HG02798 (cell line): ENCODE data around the gene MYEF2.

ENCODE experiments used
- ATAC-seq: cut with Tn5 transposase; IDR thresholded peaks from one replicate; pipeline ENCODE4 v1.9.1; 2021; ENCODE audit warnings: mild to moderate bottlenecking; ENCODE audit not compliant: unreplicated experiment, poor library complexity

MYEF2 gene

GRCh38 chr15:48147358-48147757, 30.7 kb downstream of the MYEF2 start:
- ATAC-seq: no peak

DNA sequence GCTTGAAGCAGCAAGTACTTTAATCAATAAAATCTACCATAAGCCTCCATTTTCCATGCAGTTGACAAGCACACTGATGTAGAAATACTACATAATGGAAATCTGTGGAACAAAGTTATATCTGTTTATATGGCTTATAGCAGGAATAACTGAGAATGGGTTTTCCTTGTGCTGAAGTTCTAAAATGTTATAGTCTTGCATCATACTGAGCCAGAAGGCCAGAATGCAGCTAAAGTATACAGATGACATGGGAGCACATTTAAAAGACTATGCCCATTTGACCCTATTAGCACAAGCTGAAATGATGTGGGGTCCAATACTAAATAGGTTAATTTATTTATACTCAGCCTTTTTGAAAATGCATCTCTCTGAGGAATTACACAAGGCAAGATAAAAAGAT, 32.2 kb downstream of the MYEF2 start:
- ATAC-seq: no peak

GRCh38 chr15:48144889-48145288, 33.2 kb downstream of the MYEF2 start:
- ATAC-seq: peak; percentile 47

DNA sequence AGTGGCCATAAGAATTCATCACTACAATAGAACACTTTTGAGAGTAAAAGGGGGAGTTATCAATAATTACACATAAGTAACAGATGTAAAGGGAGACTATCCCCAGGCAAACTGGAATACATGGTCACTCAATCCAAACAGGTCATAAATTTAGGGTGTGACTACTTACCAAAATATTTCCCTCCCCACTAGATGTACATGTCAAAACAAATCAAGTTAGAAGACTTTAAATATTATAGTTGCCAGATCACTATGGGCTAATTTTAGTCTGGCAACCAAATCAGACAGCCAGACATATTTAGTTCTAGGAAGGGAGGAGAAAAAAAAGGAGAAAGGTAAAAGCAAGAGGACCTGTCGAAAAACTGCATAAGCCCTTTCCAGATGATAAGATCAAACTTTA, 34.2 kb downstream of the MYEF2 start:
- no peak for ATAC-seq

DNA sequence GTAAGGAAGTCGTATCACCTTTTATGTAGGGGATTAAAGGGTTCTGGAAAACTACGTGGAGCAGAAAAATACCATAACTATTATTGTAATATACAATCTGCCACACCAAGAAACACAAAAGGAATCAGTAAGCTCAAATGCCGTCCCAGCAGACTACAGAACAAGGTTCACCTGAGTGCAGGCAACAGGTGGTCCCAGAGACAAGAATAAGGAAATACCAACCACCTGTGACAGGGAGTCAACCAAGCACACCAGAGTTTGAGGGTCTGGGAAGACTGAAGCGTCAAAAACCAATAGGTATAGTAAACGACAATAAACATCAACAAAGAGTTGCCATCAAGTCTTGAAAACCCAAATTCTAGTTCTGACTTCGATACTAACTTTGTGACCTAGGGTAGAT, 45.2 kb downstream of the MYEF2 start:
- ATAC-seq: no peak

DNA sequence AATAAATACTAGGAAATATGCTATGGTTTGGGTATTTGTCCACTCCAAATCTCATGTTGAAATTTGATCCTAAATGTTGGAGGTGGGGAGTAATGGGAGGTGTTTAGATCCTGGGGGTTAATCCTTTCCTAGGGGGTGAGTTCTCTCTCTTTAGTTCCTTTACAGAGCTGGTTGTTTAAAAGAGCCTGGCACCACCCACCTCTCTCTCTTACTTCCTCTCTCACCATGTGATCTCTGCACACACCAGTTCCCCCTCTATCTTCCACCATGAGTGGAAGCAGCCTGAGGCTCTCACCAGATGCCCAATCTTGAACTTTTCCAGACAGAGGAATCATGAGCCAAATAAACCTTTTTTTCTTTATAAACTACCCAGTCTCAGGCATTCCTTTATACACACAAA, 46.8 kb downstream of the MYEF2 start:
- no peak for ATAC-seq

GRCh38 chr15:48126667-48127355, 51.3 kb downstream of the MYEF2 start:
- ATAC-seq: no peak

DNA sequence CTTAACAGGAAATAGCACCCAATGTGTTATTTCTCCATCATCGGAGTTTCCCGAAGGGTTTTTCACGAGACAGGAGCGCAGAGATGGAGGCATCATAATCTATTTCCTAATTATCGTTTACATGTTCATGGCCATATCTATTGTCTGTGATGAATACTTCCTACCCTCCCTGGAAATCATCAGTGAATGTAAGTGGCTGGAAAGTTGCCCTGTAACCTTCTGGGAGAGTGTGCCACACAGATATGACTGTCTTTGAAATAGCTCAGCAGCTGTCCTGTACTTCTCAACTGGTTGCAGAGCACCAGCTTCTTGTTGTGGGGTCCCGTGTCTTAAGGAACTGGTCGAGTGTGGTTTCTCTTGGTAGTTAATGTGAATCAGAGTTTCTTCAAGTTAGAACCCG, 56.2 kb downstream of the MYEF2 start:
- no peak for ATAC-seq

DNA sequence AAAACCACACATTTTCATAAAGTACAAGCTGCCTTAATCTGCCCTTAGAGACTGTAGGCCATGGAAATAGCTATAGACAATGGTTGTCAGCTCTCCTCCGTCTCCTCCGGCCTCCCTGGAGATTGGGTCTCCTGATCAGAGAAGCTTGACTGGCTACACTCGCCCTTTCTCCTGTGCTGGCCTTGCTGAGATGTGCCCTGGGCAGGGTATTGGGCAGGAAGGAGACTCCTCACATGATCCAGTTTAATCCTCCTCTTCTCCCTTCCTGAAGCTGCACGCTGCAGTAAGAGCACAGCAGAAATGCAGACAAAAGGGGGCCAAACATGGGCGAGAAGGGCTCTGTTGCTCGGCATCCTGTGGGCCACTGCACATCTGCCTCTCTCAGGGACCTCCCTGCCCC, 57.4 kb downstream of the MYEF2 start, which contains the start of gene SLC24A5:
SLC24A5 (plus strand) TSS at position 246 of the 400 bp plus-strand sequence; CDS start at position 301, 55 bp downstream.
- ATAC-seq: no peak

GRCh38 chr15:48119277-48119676, 58.8 kb downstream of the MYEF2 start:
- no peak for ATAC-seq

DNA sequence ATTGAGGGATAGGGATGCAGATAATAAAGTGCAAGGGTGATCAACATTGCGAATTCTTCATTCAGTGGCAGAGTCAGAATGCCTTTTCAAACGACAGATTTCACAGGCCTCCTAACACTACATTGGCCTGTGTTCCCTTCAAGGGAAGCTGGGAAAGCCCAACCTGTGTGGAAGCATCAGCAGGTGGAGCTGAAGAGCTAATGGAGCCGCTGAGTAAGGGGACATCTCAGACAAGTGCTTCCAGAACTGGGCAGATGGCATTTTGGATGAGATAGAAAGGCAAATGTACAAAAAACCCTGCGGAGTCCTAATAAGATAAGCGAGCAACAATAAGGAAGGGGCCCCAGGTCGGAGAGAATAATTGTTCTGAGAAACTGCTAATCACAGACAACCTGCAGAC, 65.9 kb downstream of the MYEF2 start:
- no peak for ATAC-seq

GRCh38 chr15:48109856-48110531, 68.1 kb downstream of the MYEF2 start:
- ATAC-seq: no peak

- no peak for ATAC-seq
Observed at GRCh38 chr15:48109212-48109611, 68.9 kb downstream of the MYEF2 start.

DNA sequence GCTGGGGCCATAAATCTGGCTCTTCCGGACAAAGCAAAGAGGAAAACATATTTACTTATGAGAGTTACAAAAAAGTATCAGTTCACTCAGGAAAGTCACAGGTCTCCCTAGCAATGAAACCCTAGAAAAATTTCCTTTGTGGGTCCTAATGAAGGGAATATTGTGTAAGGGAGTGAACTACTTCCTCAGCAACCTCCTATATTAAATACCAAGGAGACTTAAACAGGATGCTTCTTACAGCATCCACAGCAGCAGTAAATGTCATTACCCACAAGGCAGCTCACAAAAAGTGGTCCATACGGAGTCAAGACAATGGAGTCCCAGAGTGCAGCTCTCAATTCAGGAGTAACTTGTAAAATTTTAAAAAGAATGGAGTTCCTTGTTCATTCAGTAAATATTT, 72.2 kb downstream of the MYEF2 start:
- no peak for ATAC-seq

DNA sequence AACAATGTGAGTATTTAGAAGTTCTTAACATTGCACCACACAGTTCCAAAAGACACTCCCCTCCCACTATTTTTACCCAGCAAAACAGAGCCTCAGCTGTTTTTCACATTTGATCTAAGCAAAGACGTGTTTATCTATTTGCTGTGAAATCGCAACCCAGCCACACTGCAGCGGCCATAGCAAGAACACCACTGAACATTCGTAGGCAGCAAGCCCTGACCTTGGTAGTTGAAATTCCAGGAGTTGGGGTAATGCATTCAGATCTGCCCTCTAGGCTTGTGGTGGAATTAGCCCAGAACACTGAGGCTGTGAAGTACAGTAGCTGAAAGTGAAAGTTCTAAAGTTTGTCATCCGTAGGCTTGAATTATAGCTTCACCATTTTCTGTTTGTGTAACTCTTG, 74.4 kb downstream of the MYEF2 start:
- no peak for ATAC-seq

DNA sequence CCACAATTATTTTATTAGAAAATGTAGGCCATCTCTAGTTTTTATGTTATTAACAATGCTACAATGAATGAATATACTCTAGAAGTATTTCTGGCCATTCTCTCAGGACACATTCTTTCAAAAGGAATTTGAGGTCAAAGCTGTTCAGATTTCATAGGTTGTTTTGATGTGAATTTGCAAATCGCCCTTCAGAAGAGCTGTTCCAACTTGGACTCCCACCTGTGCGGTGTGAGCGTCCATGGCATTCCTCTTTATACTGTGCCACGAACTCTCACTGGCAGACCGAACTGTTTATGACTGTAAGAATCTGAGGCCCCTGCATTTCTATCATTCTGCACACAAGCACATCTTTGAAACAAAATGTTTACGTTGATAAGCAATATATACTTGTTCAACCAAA, 75.9 kb downstream of the MYEF2 start:
- no peak for ATAC-seq

DNA sequence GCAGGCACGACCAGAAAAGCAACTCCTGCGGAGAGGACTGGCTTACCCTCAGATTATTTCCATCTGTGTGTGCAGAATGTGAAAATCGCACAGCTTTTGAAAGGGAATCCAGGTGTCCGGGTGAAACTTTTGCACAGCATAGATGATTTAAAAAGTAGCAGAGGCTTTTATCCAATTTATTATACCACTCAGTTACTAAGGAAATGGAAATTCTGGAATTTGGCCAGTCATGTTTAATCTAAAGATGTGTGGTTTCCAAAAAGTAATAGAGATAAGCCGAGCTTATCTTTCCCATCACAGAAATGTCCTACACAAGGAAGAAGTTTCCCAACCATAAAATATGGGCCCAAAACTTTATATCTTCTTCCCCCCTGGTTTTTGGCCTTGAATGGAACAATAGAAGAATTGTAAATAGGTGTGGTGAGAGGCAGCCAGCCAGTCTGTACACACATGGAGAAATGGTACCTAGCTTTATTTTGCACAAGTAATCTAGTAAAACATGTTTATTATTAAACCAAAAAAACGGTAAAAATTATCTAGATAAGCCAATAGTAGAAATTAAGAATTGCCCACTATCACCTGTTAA, 76.6 kb downstream of the MYEF2 start:
- ATAC-seq: no peak

GRCh38 chr15:48097264-48097663, 80.8 kb downstream of the MYEF2 start:
- ATAC-seq: no peak

- no peak for ATAC-seq
Observed at GRCh38 chr15:48096813-48097212, 81.3 kb downstream of the MYEF2 start.

DNA sequence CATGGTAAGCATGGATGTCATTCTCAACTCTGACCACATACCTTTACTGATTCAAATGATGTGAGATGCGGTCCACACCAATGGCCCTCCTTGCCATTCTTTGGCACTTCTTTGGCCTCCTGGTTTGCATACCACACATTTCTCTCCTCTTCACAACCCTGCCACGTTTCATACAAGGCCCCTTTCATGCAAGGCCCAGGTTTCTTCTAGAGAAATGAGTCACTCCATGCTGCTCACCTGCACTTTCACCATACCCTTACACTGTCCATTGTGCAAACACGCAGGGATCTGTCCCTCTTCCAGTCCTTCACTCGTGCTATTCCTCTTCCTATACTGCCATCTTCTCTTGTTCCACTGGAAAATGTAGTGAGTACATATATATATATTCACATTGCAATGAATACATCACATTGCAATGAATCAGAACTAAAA, 81.7 kb downstream of the MYEF2 start:
- peak; percentile 82 for ATAC-seq

DNA sequence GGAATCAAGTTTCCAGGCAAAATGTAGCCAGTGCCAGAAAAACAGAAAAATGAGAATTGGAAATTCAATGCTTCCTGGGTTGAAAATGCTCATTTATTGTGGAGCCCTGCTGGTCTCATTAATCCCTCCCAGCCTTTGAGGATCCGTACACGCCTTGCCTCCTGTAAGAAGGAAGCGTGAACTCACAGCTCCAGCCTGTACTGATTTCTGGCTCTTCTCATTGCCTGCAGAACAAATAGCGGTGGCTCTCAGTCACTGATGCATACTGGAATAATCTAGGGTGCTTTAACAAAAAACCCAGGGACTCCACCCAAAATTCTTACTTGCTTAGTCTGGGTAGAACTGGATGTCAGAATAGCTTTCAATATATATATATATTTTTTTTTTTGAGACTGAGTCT, 86.6 kb downstream of the MYEF2 start:
- no peak for ATAC-seq

- no peak for ATAC-seq
Observed at GRCh38 chr15:48090666-48091065, 87.4 kb downstream of the MYEF2 start.
